T-helper 9 cell (primary cell): ENCODE measurements around the gene ITGB1BP2.
"Not testable (repeated sequence)": the region's sequence is repeated elsewhere in the genome, so short reads cannot be mapped to it uniquely, and the experiment has no call there.

Source experiments
- DNase-seq: peaks from one replicate; pipeline ENCODE4 v3.0.0-alpha.2; 2020

ITGB1BP2 gene

DNA sequence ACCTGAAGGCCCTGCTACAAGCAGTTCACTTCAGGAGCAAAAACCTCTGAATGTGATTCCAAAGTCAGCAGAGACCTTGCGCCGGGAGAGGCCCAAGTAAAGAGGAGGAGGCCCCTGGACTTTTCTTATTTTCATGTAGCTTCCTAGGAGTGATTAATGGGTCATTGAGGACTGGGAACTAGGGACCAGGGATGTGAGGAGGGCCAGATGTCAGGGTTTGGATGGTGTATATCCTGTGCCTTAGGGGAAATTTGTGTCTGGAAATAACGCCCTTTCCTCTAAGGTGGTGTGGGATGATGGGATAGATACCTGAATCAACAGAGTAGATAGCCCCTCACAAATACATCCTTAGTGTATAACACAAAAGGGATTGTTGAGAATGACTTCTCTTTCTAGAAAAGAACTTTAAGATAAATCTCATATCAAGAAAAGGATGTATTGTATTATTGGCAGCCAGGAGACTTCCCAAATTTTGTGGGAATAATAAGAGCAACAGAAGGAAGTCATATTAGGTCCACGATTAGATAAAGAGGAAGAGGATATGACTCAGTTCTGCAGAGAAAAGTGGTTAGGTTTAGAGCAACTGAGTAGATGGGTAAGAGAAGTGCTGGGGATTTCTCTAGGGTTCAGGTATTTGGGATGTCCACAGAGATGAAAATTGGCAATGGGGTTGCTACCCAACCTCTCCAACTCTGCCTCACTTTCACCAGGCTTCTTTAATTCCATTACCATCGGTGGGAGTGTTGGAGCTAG is 1.1 kb downstream of the ITGB1BP2 start:
- DNase-seq: no peak

DNA sequence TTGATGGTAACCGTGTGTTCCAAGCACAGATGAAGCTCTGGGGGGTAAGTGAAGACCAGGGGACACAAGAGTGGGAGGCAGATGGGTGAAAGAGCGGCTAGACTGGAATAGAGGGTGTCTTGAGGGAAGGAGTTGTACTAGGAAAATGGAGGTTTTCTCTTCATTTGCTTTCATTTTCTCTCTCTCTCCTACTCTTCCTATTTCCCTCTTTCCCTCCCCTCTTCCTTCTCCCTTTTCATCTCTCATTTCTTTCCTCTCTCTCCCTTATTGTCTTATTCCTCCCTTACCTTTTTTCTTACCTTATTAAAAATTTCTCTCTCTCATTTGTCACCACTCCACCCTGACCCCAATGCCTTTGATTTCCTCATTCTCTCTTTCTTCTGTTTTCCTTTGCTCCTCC is 3.0 kb downstream of the ITGB1BP2 start:
- DNase-seq: no peak

DNA sequence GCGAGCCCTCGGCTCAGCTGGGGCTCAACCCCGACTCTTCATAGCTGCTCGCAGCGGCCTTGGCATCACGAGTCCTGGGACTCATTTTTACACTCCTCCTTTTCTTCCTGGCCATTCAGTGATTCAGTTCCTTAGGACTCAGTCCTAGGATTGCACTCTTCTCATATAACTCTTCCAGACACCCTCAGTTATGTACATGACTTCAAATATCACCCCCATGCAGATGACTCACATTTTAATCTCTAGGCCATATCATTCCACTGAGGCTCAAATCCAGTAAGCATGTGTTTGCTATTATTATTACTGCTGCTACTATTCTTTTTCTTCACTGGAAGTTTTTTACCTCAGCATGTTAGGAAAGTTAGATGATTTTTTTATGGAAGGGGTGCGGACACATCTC is 14.4 kb downstream of the ITGB1BP2 start:
- DNase-seq: no peak

DNA sequence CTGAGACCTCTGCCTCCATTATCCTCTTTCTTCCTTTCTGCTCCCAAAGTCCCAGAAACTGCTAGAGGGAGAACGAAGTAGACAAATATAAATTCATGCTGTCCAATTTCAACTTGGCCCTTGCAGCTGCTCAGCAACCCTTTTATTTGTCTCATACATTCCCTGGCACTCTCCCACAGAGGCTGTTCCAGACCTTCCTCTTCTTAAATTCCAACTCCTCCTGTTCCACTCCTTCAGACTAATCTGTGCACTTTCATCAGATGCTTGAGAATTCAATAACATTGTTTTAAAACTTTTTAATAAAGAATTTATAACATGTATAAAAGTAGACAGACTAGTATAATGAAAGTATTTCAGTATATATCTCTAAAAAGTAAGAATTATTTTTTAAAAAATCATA is 15.4 kb downstream of the ITGB1BP2 start:
- DNase-seq: not testable (repeated sequence)

DNA sequence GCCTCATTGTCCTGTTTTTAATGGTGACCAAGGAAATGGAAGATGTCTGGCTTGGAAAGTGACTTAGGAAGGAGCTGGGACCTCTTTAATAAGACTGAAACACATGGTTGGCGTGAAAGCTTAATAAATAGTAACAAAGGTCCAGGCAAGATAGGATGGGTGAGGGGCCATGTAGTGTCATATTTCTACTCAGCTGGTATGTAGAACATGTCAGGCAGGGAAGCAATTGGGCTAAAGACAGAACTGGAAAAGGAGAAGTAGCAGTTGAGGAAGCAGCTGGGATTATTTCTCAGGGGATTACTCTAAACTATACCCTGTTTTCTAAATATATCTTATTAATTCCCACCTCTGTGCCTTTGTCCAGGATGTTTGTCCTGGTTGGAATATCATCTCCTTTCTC is 18.6 kb downstream of the ITGB1BP2 start:
- DNase-seq: no peak

DNA sequence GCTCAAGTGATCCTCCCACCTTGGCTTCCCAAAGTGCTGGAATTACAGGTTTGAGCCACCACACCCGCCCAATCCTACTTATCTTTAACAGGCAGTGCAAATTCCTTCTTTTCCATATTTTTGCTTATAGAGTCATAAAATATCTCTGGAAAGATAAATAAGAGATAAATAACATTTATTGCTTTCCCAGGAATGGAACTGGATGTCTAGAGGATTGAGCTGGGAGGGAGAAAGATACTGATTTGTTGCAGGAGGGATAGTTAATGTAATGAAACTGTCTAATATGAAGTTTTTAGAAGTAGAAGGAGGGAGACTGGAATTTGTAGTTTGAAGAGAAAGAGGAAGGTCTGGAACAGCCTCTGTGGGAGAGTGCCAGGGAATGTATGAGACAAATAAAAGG is 20.2 kb downstream of the ITGB1BP2 start:
- DNase-seq: no peak

DNA sequence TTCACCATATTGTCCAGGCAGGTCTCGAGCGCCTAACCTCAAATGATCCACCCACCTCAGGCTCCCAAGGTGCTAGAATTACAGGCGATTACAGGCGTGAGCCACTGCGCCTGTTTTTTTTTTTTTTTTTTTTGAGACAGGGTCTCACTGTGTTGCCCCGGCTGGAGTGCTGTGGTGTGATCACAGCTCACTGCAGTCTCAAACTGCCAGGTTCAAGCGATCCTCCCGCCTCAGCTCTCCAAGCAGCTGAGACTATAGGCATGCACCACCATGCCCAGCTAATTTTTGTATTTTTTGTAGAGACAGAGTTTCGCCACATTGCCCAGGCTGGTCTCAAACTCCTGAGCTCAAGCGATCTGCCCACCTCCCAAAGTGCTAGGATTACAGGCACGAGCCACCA is 22.9 kb downstream of the ITGB1BP2 start:
- not testable (repeated sequence) for DNase-seq

DNA sequence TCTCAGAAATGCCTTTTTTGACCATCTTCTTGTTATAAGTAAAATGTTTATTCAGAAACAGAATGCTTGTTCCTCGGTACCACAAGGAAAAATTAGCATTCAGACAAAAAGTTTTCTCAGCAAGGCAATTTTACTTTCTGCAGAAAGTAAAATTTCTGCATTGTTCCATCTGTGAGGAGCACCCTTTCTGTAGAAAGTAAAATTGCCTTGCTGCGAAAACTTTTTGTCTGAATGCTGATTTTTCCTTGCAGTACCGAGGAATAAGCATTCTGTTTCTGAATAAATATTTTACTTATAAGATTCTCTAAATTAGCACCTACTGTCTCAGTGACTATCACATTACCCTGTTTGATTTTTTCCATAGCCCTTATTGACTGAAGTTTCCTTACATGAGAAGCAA is 24.8 kb downstream of the ITGB1BP2 start:
- no peak for DNase-seq

DNA sequence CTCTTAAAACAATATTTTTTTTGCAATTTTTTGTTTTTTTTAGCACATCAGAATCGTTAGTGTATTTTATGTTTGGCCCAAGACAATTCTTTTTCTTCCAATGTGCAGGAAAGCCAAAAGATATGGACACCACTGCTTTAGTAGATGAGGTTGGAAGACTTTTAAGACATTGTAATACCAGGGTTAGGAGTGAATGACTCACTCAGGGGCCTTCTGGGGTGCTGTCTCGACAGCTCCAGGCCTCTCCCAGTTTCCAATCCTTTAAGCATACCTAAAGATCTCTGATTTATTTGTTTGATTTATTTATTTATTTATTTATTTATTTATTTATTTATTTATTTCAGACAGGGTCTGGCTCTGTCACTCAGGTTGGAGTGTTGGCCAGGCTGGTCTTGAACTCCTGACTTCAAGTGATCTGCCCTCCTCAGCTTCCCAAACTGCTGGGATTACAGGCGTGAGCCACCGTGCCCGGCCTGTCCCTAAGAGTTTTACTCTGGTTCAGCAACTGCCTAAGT is 47.7 kb downstream of the ITGB1BP2 start:
- DNase-seq: not testable (repeated sequence)

DNA sequence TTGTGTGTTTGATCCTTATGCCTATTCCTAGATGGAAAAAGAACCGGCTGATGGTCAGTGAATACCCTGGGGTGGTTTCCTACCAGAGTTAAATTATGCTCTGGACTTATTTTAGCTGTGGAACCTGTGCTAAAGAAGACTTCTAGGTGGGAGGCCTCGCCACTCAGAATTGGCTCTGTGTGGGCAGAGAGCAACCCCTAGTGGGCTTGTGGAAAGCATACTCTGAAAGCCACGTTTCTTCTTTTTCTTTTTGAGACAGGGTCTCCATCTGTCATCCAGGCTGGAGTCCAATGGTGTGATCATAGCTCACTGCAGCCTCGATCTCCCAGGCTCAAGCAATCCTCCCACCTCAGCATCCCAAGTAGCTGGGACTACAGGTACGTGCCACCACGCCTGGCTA is 48.3 kb downstream of the ITGB1BP2 start:
- DNase-seq: not testable (repeated sequence)

DNA sequence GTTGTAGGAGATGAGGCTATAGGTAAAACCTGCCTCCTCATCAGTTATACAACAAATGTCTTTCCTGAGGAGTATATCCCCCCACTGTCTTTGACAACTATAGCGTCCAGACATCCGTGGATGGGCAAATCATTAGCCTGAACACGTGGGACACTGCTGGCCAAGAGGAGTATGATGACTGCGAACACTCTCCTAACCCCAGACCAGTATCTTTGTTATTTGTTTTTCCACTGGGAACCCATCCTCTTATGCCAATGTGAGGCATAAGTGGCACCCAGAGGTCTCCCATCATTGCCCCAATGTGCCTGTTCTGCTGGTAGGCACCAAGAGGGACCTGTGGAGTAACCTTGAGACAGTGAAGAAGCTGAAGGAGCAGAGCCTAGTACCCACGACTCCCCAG is 50.9 kb downstream of the ITGB1BP2 start:
- DNase-seq: not testable (repeated sequence)
